H9 (cell line): ENCODE results near the gene GNB1L. TPM values are rescaled to one million over a fixed set of nuclear protein-coding genes. Genes with fewer than 3 reads are reported as not detected.

Experiments used
- DNase-seq: peaks from one replicate; pipeline ENCODE4 v3.0.0-alpha.2; 2017
- H2AFZ ChIP-seq: one replicate; pipeline ENCODE4 v1.6.1; 2013; ENCODE audit warnings: mild to moderate bottlenecking, low read length, control low read depth, moderate library complexity
- H2AK5ac ChIP-seq: 2 replicates; pipeline ENCODE4 v1.6.1; 2013; ENCODE audit warnings: low read length, control low read depth, mixed read lengths; ENCODE audit not compliant: insufficient read length
- H2BK120ac ChIP-seq: one replicate; pipeline ENCODE4 v1.6.1; 2013; ENCODE audit warnings: low read depth, mild to moderate bottlenecking, low read length, control low read depth, inconsistent platforms; ENCODE audit not compliant: poor library complexity, severe bottlenecking
- H2BK12ac ChIP-seq: 2 replicates; pipeline ENCODE4 v1.6.1; 2013; ENCODE audit warnings: low read length, control low read depth, mixed read lengths, low read depth; ENCODE audit not compliant: insufficient read length
- H2BK15ac ChIP-seq: 2 replicates; pipeline ENCODE4 v1.6.1; 2013; ENCODE audit warnings: low read depth, low read length, control low read depth
- H2BK20ac ChIP-seq: one replicate; pipeline ENCODE4 v1.6.1; 2013; ENCODE audit warnings: low read depth, mild to moderate bottlenecking, low read length, control low read depth, inconsistent platforms; ENCODE audit not compliant: poor library complexity, severe bottlenecking
- H2BK5ac ChIP-seq: 2 replicates; pipeline ENCODE4 v1.6.1; 2013; ENCODE audit warnings: low read length, control low read depth, mixed read lengths; ENCODE audit not compliant: insufficient read length
- H3K14ac ChIP-seq: 2 replicates; pipeline ENCODE4 v1.6.1; 2013; ENCODE audit warnings: low read length, control low read depth; ENCODE audit not compliant: insufficient read depth
- H3K18ac ChIP-seq: 2 replicates; pipeline ENCODE4 v1.6.1; 2013; ENCODE audit warnings: low read depth, mild to moderate bottlenecking, mixed read lengths, low read length, control low read depth; ENCODE audit not compliant: insufficient read length
- H3K23ac ChIP-seq: 2 replicates; pipeline ENCODE4 v1.6.1; 2013; ENCODE audit warnings: low read length, control low read depth, mixed read lengths, low read depth; ENCODE audit not compliant: insufficient read length
- H3K23me2 ChIP-seq: 2 replicates; pipeline ENCODE4 v1.6.1; 2013; ENCODE audit warnings: low read depth, mild to moderate bottlenecking, mixed read lengths, low read length, control low read depth; ENCODE audit not compliant: insufficient read length, poor library complexity, severe bottlenecking
- H3K27ac ChIP-seq: 2 replicates; pipeline ENCODE4 v1.5.1; 2013; ENCODE audit warnings: low read length, control low read depth, mixed read lengths, low read depth; ENCODE audit not compliant: insufficient read length
- H3K27me3 ChIP-seq: 2 replicates; pipeline ENCODE4 v1.6.1; 2013; ENCODE audit warnings: low read length, control low read depth, inconsistent platforms; ENCODE audit not compliant: insufficient read depth
- H3K4ac ChIP-seq: 2 replicates; pipeline ENCODE4 v1.6.1; 2013; ENCODE audit warnings: low read depth, mild to moderate bottlenecking, control low read depth, inconsistent platforms, low read length, moderate library complexity
- H3K4me1 ChIP-seq: 2 replicates; pipeline ENCODE4 v1.6.1; 2013; ENCODE audit warnings: low read length, control low read depth, inconsistent platforms; ENCODE audit not compliant: insufficient read depth
- H3K4me2 ChIP-seq: 2 replicates; pipeline ENCODE4 v1.6.1; 2013; ENCODE audit warnings: low read length, control low read depth, mixed read lengths; ENCODE audit not compliant: insufficient read length, insufficient read depth
- H3K56ac ChIP-seq: 2 replicates; pipeline ENCODE4 v1.6.1; 2013; ENCODE audit warnings: low read depth, mild to moderate bottlenecking, mixed read lengths, low read length, control low read depth; ENCODE audit not compliant: insufficient read length
- H3K79me1 ChIP-seq: 2 replicates; pipeline ENCODE4 v1.6.1; 2013; ENCODE audit warnings: low read depth, mild to moderate bottlenecking, moderate library complexity, low read length, control low read depth, inconsistent platforms; ENCODE audit not compliant: insufficient read depth, poor library complexity, severe bottlenecking
- H3K79me2 ChIP-seq: 2 replicates; pipeline ENCODE4 v1.6.1; 2013; ENCODE audit warnings: low read length, control low read depth, inconsistent platforms; ENCODE audit not compliant: insufficient read depth
- H3K9ac ChIP-seq: 2 replicates; pipeline ENCODE4 v1.6.1; 2013; ENCODE audit warnings: low read length, control low read depth, mixed read lengths; ENCODE audit not compliant: insufficient read length; ENCODE audit errors: extremely low read depth
- H3K9me3 ChIP-seq: one replicate; pipeline ENCODE4 v1.6.1; 2013; ENCODE audit warnings: low read depth, low read length, inconsistent platforms; ENCODE audit not compliant: control insufficient read depth
- H3T11ph ChIP-seq: one replicate; pipeline ENCODE4 v1.6.1; 2013; ENCODE audit warnings: mild to moderate bottlenecking, low read length, control low read depth, inconsistent platforms
- H4K20me1 ChIP-seq: one replicate; pipeline ENCODE4 v1.6.1; 2013; ENCODE audit not compliant: control insufficient read depth, insufficient read length, insufficient read depth
- H4K5ac ChIP-seq: 2 replicates; pipeline ENCODE4 v1.6.1; 2013; ENCODE audit warnings: low read depth, mild to moderate bottlenecking, mixed read lengths, low read length, control low read depth; ENCODE audit not compliant: insufficient read length
- H4K8ac ChIP-seq: replicated peaks from 2 replicates; pipeline ENCODE4 v1.6.1; 2013; ENCODE audit warnings: low read length, control low read depth, mixed read lengths, low read depth; ENCODE audit not compliant: insufficient read length
- H4K91ac ChIP-seq: 2 replicates; pipeline ENCODE4 v1.6.1; 2013; ENCODE audit warnings: low read depth, mild to moderate bottlenecking, moderate library complexity, mixed read lengths, low read length, control low read depth; ENCODE audit not compliant: insufficient read length
- H3K27ac Mint-ChIP-seq, 3 experiments: 2 replicates in 2 of 3; 3 replicates in 1 of 3; pipeline ENCODE4 v1.8.0; 2020 to 2021; ENCODE audit warnings: mixed read lengths in 3 of 3, mild to moderate bottlenecking in 1 of 3, moderate library complexity in 1 of 3
- H3K27me3 Mint-ChIP-seq: 2 replicates; pipeline ENCODE4 v1.8.0; 2021; ENCODE audit warnings: low read depth, mild to moderate bottlenecking, moderate library complexity, mixed read lengths
- H3K36me3 Mint-ChIP-seq, 3 experiments: 2 replicates in 2 of 3; 3 replicates in 1 of 3; pipeline ENCODE4 v1.8.0; 2020 to 2021; ENCODE audit warnings: low read depth in 3 of 3, mixed read lengths in 3 of 3; ENCODE audit not compliant: insufficient read depth in 1 of 3
- H3K4me1 Mint-ChIP-seq, 2 experiments: 2 replicates each; pipeline ENCODE4 v1.8.0; 2020; ENCODE audit warnings: mixed read lengths in 2 of 2
- H3K4me3 Mint-ChIP-seq, 2 experiments: 2 replicates in 1 of 2; 3 replicates in 1 of 2; pipeline ENCODE4 v1.8.0; 2020 to 2021; ENCODE audit warnings: mild to moderate bottlenecking in 2 of 2, mixed read lengths in 2 of 2, moderate library complexity in 1 of 2
- H3K9me3 Mint-ChIP-seq, 2 experiments: 2 replicates in 1 of 2; 3 replicates in 1 of 2; pipeline ENCODE4 v1.8.0; 2020; ENCODE audit warnings: mild to moderate bottlenecking in 2 of 2, mixed read lengths in 2 of 2, moderate library complexity in 1 of 2
- CTCF ChIP-seq: fragments of 200-600 bp; sonication (generic); conservative IDR thresholded peaks from 3 replicates; pipeline ENCODE4 v1.8.0; 2021; ENCODE audit warnings: antibody characterized with exemption, mild to moderate bottlenecking
- WGBS: extraction: QIAGEN DNeasy Blood & Tissue Kit; methylation state at CpG from one replicate; pipeline ENCODE4 v1.1.7; 2013; ENCODE audit warnings: missing lambda C conversion rate, low lambda C conversion rate, mixed read lengths; ENCODE audit not compliant: insufficient read length; ENCODE audit errors: extremely low coverage; 5-methylcytosine and 5-hydroxymethylcytosine counted together
- total RNA-seq: library from RNA; stranded (reverse); gene quantifications from 2 replicates; pipeline ENCODE4 v1.2.1, GENCODE V29; 2021

Gene GNB1L
- total RNA-seq, 1 experiment from 2014 or later: 22.4 TPM

- no peak overlapping the region for H3K14ac ChIP-seq
- H2BK15ac ChIP-seq: no peak overlapping the region
- H3K23me2 ChIP-seq: no peaks in the 10 kb centered on the region
- H3K27ac ChIP-seq: no peak overlapping the region
- no peak overlapping the region for H2BK20ac ChIP-seq
- Mint-ChIP-seq H3K36me3 (peaks cover 0 to 6% (median 5%) of the 10 kb centered on the region in 3 experiments; a peak in 4 of 7 replicates), H3K27me3 (no peaks in the 10 kb centered on the region; the same call in 1 of the 2 replicates), H3K9me3 (peaks cover 0 to 3% of the 10 kb centered on the region in 2 experiments; a peak in 3 of 5 replicates), H3K4me3 (no peak overlapping the region), H3K27ac (no peak overlapping the region; a peak in 1 of 7 replicates), H3K4me1 (peaks cover 0 to 6% of the 10 kb centered on the region in 2 experiments; a peak in 2 of 4 replicates)
- H4K91ac ChIP-seq: no peak overlapping the region
- no peak overlapping the region for H3K4ac ChIP-seq
- H2BK12ac ChIP-seq: no peak overlapping the region
- no peaks in the 10 kb centered on the region for H3K4me1 ChIP-seq
- no peaks in the 10 kb centered on the region for H3K79me1 ChIP-seq
- no peak for DNase-seq
- no peak overlapping the region for H2AK5ac ChIP-seq
- no peak overlapping the region for H3T11ph ChIP-seq
- H2BK120ac ChIP-seq: no peak overlapping the region
- no peak overlapping the region for H2BK5ac ChIP-seq
- H2AFZ ChIP-seq: no peak overlapping the region
- no peak for TF ChIP-seq CTCF
- H3K56ac ChIP-seq: no peak overlapping the region
- no peak overlapping the region for H3K18ac ChIP-seq
- H3K9me3 ChIP-seq: no peaks in the 10 kb centered on the region
- no peak overlapping the region for H4K8ac ChIP-seq
- no peak overlapping the region for H3K4me2 ChIP-seq
- H3K27me3 ChIP-seq: no peaks in the 10 kb centered on the region
- H4K20me1 ChIP-seq: no peaks in the 10 kb centered on the region
- no peak overlapping the region for H3K23ac ChIP-seq
- H3K9ac ChIP-seq: no peak overlapping the region
- no peak overlapping the region for H4K5ac ChIP-seq
- no CpG with 5 or more reads among the region's 7 CpGs for WGBS
- no peaks in the 10 kb centered on the region for H3K79me2 ChIP-seq
These were observed 28.6 kb downstream of the GNB1L start for GRCh38 chr22:19825904-19826618.
